Measurements from ENCODE around the gene FRS2.

GRCh38 chr12:69553628-69554248 lies 83.5 kb downstream of the FRS2 start:
- TF ChIP-seq CTCF (IDR thresholded peaks at IDR 0.05) (no peak), EZH2 (IDR thresholded peaks at IDR 0.05; ENCODE audit: borderline replicate concordance, insufficient read depth, low read depth, low read length, poor library complexity, severe bottlenecking) (no peak)
